Colonic mucosa (tissue), 4 donors: Measurements from ENCODE around the gene COL23A1. TPM values are rescaled to one million over a fixed set of nuclear protein-coding genes. Genes with fewer than 3 reads are reported as not detected.

Experiments
- DNase-seq: peaks from one replicate; pipeline ENCODE4 v3.0.0-alpha.2; 2020
- H3K27ac ChIP-seq: fragments of 200-600 bp; one replicate; pipeline ENCODE4 v1.8.0; 2021
- H3K27me3 ChIP-seq: fragments of 200-600 bp; one replicate; pipeline ENCODE4 v1.8.0; 2021
- H3K36me3 ChIP-seq: fragments of 200-600 bp; one replicate; pipeline ENCODE4 v1.8.0; 2021
- H3K4me1 ChIP-seq: fragments of 200-600 bp; one replicate; pipeline ENCODE4 v1.8.0; 2021; ENCODE audit warnings: mild to moderate bottlenecking
- H3K4me3 ChIP-seq: fragments of 200-600 bp; one replicate; pipeline ENCODE4 v1.8.0; 2021
- H3K9ac ChIP-seq, 2 donors: one replicate each; pipeline ENCODE4 v1.7.0; 2013; ENCODE audit warnings: control low read depth in 2 of 2, low read depth in 2 of 2, low read length in 2 of 2
- H3K9me3 ChIP-seq: fragments of 200-600 bp; one replicate; pipeline ENCODE4 v1.8.0; 2021
- intact Hi-C: fragments of 100-400 bp; cut with DNase I; formaldehyde crosslinking; loops from one replicate; pipeline ENCODE4 v1.14.1; 2022
- total RNA-seq, 2 donors: library from RNA; stranded (reverse); fragmentation: NEBNext Ultra II Directional in 1 of 2; extraction: Animal tissue kit (Norgen Biotek cat#: 25700) in 1 of 2; gene quantifications; one replicate each; pipeline ENCODE4 v1.2.1, GENCODE V29; 2021
- TF ChIP-seq, protein P1 (sequence below): fragments of 200-600 bp; IDR thresholded peaks from one replicate; pipeline ENCODE4 v1.8.0; 2022; ENCODE audit warnings: antibody characterized with exemption, mild to moderate bottlenecking
- donor health status: healthy.
- donor health status: DM: no; HTN: no; CAD: no.
- donor health status: DM: no; HTN: no; CAD: no.

Gene COL23A1
- total RNA-seq, 2 donors from 2014 or later = 0.37 to 0.49 TPM

DNA sequence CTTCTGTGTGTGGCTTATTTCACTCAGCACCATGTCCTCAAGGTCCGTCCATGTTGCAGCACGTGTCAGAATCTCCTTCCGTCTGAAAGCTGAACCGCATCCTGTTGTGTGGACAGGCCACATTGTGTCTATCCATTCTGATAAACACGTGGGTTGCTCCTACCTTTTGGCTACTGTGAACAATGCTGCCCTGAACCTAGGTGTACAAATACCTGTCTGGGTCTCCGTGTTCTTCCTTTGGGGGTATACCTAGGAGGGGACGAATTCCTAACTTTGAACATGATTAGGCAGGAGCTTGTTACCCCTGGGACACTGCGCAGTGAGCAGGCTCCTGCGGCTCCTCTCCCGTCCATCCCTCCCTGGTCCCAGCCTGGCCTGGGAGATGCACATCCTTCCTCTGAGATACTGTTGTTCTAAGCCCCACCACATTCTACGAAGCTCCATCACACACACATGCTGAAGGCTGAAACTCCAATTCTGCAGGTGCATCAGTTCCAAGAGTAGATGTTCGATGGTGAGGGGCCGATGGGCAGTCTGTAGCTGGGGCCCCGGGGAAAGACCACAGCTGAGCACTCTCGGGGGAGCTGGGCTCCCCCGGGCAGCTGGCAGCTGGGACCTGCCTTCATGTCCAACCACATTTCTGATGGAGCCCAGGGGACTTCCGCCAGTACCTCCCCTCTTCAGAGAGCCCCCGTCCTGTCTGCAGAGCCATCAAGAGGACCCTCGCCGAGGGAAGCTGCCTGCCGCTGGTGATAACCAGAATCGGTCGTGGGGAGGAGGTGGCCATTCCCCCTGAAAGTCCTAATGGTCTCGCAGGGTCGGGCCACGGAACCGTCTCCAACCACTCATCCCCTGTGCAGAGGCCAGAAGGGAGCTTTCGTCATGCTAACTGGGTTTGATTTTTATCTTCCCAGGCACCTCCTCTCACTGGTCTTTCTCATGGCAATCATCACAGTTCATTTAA lies 120.9 kb downstream of the COL23A1 start:
- H3K4me1 ChIP-seq = no peaks in the 10 kb centered on the region
- no peak overlapping the region for H3K27ac ChIP-seq
- DNase-seq = no peak
- H3K27me3 ChIP-seq = no peaks in the 10 kb centered on the region
- no peak overlapping the region for H3K9ac ChIP-seq
- no peak overlapping the region for H3K4me3 ChIP-seq
- no peaks in the 10 kb centered on the region for H3K9me3 ChIP-seq
- H3K36me3 ChIP-seq = no peaks in the 10 kb centered on the region
- TF ChIP-seq, protein P1, sequence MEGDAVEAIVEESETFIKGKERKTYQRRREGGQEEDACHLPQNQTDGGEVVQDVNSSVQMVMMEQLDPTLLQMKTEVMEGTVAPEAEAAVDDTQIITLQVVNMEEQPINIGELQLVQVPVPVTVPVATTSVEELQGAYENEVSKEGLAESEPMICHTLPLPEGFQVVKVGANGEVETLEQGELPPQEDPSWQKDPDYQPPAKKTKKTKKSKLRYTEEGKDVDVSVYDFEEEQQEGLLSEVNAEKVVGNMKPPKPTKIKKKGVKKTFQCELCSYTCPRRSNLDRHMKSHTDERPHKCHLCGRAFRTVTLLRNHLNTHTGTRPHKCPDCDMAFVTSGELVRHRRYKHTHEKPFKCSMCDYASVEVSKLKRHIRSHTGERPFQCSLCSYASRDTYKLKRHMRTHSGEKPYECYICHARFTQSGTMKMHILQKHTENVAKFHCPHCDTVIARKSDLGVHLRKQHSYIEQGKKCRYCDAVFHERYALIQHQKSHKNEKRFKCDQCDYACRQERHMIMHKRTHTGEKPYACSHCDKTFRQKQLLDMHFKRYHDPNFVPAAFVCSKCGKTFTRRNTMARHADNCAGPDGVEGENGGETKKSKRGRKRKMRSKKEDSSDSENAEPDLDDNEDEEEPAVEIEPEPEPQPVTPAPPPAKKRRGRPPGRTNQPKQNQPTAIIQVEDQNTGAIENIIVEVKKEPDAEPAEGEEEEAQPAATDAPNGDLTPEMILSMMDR = no peak
- intact Hi-C loops = no loop called here

DNA sequence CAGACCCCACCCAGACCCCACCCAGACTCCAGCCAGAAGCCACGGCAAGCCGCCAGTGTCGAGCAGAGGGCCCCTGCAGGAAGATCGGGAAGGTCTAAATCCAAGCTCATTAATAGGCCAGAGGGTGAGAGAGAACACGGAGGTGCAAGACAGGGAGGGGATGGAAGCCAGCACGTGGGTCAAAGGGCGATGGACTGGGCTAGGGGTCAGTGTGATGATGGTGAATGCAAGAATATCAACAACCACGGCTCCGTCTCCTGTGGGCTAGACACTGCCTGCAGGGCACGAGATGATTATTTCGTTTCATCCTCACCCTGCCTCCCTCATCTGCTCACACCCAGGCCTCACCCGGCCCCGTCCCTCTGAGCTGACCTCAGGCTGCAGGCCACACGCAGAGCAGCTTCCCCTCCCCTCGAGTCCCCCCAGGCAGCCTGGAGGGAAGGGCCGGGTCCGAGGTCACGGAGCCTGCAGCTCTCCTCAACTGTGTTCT lies 122.0 kb downstream of the COL23A1 start:
- Histone ChIP-seq H3K27me3 (no peaks in the 10 kb centered on the region), H3K4me3 (no peak overlapping the region), H3K36me3 (no peaks in the 10 kb centered on the region), H3K27ac (no peak overlapping the region), H3K9ac (peak overlapping the region in 1 of 2 donors; percentile 24), H3K4me1 (no peaks in the 10 kb centered on the region), H3K9me3 (no peaks in the 10 kb centered on the region)
- intact Hi-C loops = no loop called here
- no peak for DNase-seq
- TF ChIP-seq, protein P1 = no peak

DNA sequence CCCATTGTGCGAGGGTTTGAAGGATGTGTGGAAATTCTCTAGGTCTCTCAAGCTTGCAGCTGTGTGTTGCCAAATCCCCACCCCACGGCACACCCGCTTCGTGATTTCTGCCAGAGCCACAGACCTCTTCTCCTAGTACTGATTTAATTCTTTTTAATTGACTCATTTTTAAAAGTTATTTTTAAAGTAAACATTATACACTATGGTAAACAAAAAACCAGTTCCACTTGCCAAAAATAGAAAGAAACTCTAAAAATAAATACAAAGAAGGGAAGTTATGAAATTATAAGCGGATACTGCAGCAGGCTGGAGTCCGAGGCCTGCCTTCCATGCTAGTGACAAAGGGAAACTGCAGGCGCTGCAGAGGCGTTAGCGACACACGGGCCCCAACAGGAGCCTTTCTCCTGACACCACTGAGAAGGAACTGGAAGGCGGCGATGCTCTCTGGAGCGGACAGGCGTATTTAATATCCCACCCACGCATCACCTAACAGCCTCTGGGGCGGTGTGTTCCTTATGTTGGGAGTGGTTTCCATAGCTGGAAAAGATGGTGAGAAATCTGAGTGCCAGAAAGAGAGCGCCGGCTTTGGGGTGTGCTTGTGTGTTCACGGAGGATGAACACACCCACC lies 122.5 kb downstream of the COL23A1 start:
- no peak overlapping the region for H3K4me3 ChIP-seq
- H3K27me3 ChIP-seq = no peaks in the 10 kb centered on the region
- no peaks in the 10 kb centered on the region for H3K36me3 ChIP-seq
- H3K27ac ChIP-seq = peak overlapping the region; percentile 44
- intact Hi-C loops = no loop called here
- TF ChIP-seq, protein P1 = no peak
- H3K9ac ChIP-seq = no peak overlapping the region
- no peaks in the 10 kb centered on the region for H3K9me3 ChIP-seq
- peak; percentile 28 for DNase-seq
- H3K4me1 ChIP-seq = no peaks in the 10 kb centered on the region

DNA sequence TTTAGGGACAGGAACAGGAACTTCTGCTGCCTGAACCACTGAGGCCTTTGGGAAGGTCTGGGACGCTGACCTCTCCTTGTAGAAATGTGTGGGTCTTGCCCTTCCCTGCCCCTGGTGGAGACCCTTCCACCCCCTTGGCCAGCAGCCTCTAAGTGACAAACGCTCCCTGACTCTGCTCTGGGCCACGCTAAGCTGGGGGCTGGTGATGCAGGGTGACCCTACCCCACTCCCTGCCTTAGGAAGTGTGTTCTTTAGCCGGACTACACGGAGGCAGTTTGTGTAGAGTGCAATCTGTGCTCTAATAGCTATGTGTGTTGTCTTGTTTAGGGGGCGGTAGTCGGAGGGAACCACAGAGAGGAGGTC lies 123.0 kb downstream of the COL23A1 start:
- no peaks in the 10 kb centered on the region for H3K9me3 ChIP-seq
- peak overlapping the region; percentile 44 for H3K27ac ChIP-seq
- peak overlapping the region; percentile 8 to 14 for H3K9ac ChIP-seq
- intact Hi-C loops = no loop called here
- TF ChIP-seq, protein P1 = no peak
- H3K4me3 ChIP-seq = no peak overlapping the region
- H3K27me3 ChIP-seq = no peaks in the 10 kb centered on the region
- no peaks in the 10 kb centered on the region for H3K4me1 ChIP-seq
- no peak for DNase-seq
- H3K36me3 ChIP-seq = no peaks in the 10 kb centered on the region

DNA sequence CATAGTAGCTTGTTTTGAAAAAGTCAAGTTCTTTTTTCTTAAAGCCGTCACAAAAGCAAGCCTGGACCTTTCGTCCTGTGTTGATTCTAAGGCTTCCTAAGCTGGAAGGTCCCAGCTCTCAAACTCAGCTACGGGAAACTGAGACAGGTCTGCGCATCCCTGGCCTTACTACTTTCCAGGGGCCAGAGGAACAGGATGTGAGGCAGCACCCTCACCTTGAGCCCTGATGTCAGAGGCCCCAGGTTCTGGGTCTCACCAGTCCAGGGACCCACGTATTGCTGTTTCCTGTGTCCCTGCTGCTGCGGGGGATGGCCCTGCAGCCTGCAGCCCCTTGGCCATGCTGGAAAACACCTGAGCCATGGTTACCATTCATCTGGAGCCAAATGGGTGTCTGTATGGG lies 123.9 kb downstream of the COL23A1 start:
- H3K27ac ChIP-seq = no peak overlapping the region
- TF ChIP-seq, protein P1 = no peak

More for the DNA sequence above, 123.9 kb downstream of the COL23A1 start:
- H3K4me3 ChIP-seq = no peak overlapping the region
- no peaks in the 10 kb centered on the region for H3K4me1 ChIP-seq
- no peaks in the 10 kb centered on the region for H3K27me3 ChIP-seq
- no peak for DNase-seq
- no peaks in the 10 kb centered on the region for H3K36me3 ChIP-seq
- no peaks in the 10 kb centered on the region for H3K9me3 ChIP-seq
- intact Hi-C loops = no loop called here
- no peak overlapping the region for H3K9ac ChIP-seq
